Measurements from ENCODE around the gene GPR33. TPM values are rescaled to one million over a fixed set of nuclear protein-coding genes. Genes with fewer than 3 reads are reported as not detected.

Gene GPR33, protein sequence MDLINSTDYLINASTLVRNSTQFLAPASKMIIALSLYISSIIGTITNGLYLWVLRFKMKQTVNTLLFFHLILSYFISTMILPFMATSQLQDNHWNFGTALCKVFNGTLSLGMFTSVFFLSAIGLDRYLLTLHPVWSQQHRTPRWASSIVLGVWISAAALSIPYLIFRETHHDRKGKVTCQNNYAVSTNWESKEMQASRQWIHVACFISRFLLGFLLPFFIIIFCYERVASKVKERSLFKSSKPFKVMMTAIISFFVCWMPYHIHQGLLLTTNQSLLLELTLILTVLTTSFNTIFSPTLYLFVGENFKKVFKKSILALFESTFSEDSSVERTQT
- not detected in 2 replicates for total RNA-seq (2014; rRNA removed; shearing (Covaris generic); ENCODE audit: low replicate concordance)

DNA sequence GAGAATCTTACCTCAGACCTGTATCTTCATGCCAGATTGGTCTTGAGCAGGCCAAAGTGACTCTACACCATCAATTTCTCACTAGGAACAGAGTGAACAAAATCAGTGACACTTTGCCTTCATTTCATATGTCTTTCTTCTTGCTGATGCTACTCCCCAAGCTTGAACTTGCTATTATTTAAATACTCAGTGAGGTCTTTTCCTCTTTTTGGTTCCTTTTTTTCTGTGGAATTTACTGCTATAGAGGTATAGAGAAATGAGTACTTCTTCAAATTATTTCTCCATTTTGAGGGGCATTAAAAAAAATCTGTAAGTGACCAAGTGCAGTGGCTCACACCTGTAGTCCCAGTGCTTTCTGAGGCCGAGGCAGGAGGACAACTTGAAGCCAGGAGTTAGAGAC lies at the start of gene GPR33:
Gene GPR33, minus strand, starts transcription at position 154 of the 400 bp plus-strand sequence. CDS start 4,074 bp downstream, outside the sequence.
- in situ Hi-C loops (cut with HindIII; ENCODE audit: low pct_unique_long_range_greater_than_20kb, low sequenced_read_pairs), result no loop called here
- no peak for DNase-seq (ENCODE audit: low read depth)

DNA sequence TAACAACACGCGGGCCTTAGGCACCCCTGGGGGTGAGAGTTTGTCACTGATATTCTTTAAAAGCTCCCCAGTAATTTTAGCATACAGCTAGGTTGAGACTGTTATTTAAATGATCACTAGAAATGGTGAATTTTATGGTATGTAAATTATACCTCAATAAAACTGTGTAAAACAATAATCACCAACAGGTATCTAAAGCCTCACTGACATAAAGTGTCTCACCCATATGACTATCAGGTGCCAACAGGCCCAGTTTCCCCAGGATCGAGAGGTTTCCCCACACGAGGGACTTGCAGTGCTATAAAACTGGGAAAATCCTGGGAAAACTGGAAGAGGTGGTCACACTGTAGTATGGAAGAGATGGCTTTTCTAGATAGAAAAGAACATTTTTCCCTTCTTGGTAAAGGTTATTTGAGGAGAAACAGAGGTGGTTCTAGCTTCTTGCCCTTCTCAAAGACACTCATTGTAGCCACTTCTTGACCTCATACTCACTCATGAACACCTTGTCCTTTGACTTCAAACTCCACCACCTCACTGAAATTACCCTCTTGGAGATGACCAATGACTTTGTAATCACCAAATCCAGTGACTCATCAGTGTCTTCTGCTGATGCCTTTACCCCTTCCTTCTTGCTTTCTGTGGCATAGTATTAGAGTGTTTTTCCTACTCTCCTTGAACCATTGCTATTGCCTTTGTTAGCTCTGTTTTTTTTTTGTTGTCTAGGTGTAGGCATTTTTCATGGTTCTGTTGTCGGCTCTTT lies 48.5 kb upstream of the GPR33 start:
- DNase-seq (ENCODE audit: low read depth), result no peak
- in situ Hi-C loops (cut with HindIII; ENCODE audit: low pct_unique_long_range_greater_than_20kb, low sequenced_read_pairs), result no loop called here

DNA sequence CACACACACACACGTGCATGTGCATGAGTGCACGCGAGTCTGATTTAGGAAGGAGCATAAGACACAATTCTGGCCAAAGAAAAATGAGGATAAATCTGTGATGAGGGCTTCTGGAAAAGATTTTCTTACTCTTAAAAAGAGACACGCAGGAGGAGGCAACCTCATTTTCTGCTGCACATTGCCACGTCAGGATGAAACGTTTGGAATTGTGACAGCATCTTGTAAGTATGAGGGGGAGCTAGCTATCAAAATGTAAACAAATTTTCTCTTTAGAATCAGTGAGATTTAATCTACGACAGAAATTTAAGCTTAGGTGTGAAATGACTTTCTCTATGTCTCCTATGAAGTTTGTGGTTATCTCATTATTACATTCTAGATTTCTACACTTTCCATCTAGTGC lies 42.3 kb upstream of the GPR33 start:
- in situ Hi-C loops (cut with HindIII; ENCODE audit: low pct_unique_long_range_greater_than_20kb, low sequenced_read_pairs), result no loop called here
- no peak for DNase-seq (ENCODE audit: low read depth)

DNA sequence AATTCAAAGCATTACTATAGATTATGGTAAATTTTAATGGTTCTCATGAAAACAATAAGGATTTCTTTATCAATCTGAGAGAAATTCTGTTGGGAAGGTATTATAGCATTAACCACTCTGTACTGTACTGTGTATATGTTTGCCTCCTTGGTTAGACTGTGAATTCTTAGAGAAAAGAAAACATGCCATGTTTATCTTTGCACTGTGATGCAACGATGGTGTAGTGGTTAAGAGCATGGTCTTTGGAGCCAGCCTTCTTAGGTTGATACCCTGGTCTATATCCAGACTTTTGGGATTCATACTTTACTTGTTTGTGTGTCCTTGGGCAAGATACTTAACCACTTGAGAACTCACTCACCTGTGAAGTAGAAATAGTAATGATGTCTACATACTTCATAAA lies 41.2 kb upstream of the GPR33 start:
- no peak for DNase-seq (ENCODE audit: low read depth)
- in situ Hi-C loops (cut with HindIII; ENCODE audit: low pct_unique_long_range_greater_than_20kb, low sequenced_read_pairs), result no loop called here

DNA sequence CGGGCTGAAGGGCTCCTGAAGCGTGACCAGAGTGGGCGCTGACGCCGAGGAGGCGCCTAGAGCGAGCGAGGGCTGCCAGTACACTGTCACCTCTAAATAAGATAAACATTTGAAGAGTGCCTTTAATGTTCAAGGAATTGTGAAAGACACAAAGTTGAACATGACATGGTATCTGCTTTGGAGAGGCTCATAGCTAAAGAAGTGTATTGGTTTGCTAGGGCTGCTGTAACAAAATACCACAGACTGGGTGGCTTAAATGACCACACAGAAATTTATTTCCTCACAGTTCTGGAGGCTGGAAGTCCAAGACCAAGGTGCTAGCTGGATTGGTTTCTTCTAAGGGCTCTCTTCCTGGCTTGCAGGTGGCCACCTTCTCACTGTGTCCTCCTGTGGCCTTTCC lies 39.7 kb upstream of the GPR33 start:
- DNase-seq (ENCODE audit: low read depth), result no peak
- in situ Hi-C loops (cut with HindIII; ENCODE audit: low pct_unique_long_range_greater_than_20kb, low sequenced_read_pairs), result no loop called here

DNA sequence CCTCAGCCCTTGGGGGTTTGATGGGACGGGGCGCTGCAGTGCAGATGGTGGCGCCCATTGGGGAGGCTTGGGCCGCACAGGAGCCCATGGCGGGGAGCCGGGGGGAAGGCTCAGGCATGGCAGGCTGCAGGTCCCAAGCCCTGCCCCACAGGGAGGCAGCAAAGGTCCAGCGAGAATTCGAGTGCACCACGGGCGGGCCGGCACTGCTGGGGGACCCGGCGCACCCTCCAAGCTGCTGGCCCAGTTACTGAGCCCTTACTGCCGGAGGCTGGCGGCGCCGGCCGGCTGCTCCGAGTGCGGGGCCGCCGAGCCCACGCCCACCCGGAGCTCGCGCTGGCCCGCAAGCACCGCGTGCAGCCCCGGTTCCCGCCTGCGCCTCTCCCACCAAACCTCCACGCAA lies 39.2 kb upstream of the GPR33 start:
- DNase-seq (ENCODE audit: low read depth), result no peak
- in situ Hi-C loops (cut with HindIII; ENCODE audit: low pct_unique_long_range_greater_than_20kb, low sequenced_read_pairs), result no loop called here

DNA sequence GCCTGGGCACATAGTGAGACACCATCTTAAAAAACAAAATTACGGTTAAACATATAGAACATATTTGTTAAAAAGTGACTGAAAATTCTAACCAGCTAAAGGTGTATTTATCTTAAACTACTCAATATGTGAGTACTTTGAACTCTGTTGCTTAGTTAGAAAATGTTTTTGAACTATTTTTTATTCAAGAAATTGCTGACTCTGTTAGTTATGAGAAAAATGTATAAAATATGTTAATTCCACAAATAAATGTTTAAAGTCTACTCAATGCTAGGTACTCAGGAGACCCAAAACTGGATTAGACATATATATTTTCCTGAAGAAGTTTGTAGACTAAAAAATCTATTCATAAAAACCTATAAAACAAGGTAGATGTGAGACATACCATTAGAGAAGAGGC lies 23.0 kb upstream of the GPR33 start:
- no peak for DNase-seq (ENCODE audit: low read depth)
- in situ Hi-C loops (cut with HindIII; ENCODE audit: low pct_unique_long_range_greater_than_20kb, low sequenced_read_pairs), result no loop called here

DNA sequence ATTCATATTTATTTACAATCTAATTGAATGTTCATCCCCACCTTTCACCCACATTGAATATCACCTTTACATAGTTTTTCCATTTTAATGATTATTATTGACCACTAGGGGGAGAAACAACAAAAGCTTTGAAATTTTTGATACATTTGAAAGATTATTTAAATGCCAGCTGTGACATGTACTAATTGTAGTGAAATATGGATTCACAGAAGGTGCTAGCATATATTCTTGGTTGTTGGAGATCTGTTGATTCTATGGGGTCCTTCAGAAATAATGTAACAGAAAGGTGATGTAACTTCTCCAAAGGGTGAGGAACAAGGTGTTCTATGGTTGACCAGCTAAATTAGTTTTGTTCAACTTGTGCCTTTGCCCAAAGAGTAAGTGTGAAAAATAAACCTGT lies 22.4 kb upstream of the GPR33 start:
- DNase-seq (ENCODE audit: low read depth), result peak; percentile 3
- in situ Hi-C loops (cut with HindIII; ENCODE audit: low pct_unique_long_range_greater_than_20kb, low sequenced_read_pairs), result no loop called here

DNA sequence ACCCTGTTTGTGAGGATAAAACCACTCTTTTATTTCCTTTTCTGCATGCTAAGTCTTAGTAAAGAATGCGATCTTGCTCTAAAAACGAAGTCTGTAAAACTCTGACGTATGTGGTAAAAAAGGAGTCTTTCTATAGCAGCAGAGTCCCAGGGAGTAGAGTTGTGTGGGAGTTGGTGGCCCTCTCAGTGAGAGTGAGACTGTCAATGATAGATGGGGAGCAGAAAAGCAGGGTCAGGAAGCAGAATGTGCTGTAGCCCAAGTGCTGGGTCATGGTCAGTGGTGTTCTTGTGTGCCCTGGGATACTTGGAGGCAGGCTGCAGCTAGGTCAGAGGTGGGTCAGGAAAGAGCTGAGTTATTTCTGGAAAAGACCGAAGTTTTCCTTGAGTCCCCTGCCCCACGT lies 20.3 kb upstream of the GPR33 start:
- DNase-seq (ENCODE audit: low read depth), result no peak
- in situ Hi-C loops (cut with HindIII; ENCODE audit: low pct_unique_long_range_greater_than_20kb, low sequenced_read_pairs), result no loop called here

DNA sequence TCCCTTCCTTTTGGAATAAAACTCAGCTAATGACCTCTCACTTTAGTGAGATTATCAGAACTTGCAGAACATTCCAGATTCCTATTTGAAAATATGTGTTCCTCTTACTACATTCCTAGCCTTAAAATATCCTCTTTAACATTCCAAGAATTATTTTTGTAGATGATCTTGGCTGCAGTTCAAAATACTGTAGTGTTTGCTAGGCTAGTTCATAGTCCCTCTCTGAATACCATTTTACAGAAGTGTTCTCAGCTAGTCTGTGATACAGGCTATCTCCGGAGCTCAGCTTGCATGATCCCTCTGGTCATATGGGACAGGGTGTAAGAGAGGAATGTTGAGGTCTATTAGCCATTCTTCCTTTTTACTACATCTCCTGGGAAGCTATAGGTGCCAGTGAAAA lies 17.6 kb upstream of the GPR33 start:
- in situ Hi-C loops (cut with HindIII; ENCODE audit: low pct_unique_long_range_greater_than_20kb, low sequenced_read_pairs), result no loop called here
- DNase-seq (ENCODE audit: low read depth), result peak; percentile 4

DNA sequence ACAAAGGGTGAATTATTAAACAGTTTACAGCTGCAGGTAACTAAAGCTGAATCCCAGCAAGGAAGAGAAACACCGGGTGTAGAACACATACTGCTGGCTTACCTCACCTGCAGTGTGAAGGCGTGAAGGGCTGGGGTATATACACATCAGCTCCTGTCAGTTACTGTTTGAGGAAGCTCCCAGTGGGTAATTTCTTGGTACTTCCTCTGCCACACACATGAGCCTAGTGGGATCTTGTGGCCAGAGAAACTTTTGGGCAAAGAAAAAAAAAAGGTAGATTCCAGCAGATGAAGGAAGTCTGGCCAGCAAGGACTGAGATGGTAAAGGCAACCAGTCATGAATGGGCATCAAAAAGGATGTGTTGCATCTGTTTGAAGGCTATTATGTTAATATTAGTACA lies 14.0 kb upstream of the GPR33 start:
- no peak for DNase-seq (ENCODE audit: low read depth)
- in situ Hi-C loops (cut with HindIII; ENCODE audit: low pct_unique_long_range_greater_than_20kb, low sequenced_read_pairs), result no loop called here

DNA sequence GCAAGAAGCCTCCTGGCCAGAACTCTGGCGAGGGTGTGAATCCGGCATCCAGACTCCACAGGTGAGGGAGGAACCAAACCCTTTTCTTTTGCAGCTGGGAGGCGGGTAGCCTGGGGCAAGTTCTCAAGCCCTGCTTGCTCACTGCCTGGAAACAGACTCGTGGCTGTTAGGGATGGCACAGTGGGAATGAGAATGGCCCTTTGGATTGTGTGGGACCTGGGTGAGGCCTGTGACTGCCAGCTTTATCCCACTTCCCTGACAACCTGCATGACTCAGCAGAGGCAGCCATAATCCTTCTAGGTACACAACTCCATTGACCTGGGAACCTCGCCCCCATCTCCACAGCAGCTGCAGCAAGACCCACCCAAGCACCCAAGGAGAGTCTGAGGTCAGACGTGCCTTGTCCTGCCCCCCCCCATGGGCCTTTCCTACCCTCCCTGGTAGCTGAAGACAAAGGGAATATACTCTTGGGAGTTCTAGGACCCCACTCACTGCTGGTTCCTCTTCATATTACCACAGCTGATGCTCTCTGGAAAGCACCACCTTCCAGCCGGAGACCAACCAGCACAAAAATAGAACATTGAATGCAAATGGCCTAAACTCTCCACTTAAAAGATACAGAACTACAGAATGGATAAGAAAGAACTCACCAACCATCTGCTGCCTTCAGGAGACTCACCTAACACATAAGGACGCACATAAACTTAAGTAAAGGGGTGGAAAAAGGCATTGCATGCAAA lies 5.1 kb upstream of the GPR33 start:
- in situ Hi-C loops (cut with HindIII; ENCODE audit: low pct_unique_long_range_greater_than_20kb, low sequenced_read_pairs), result no loop called here
- DNase-seq (ENCODE audit: low read depth), result no peak

DNA sequence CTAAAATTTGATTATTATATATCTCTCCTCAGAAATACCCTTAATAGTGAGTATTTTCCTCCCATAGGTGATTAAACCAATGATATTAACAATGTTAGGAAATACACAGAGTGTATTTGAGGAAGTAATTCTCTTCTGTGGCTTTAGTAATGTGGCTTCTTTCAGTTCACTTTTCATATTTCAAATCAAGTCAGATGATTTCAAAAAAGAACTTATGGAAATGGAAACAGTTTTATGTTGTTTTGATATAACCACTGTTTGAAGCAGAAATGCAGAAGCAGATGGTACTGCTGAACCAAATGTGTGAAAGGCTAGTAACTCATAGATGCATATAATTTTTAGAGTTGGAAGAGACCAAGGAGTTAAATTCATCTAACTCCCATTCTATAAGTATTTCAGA lies 1.9 kb upstream of the GPR33 start:
- in situ Hi-C loops (cut with HindIII; ENCODE audit: low pct_unique_long_range_greater_than_20kb, low sequenced_read_pairs), result no loop called here
- DNase-seq (ENCODE audit: low read depth), result no peak

DNA sequence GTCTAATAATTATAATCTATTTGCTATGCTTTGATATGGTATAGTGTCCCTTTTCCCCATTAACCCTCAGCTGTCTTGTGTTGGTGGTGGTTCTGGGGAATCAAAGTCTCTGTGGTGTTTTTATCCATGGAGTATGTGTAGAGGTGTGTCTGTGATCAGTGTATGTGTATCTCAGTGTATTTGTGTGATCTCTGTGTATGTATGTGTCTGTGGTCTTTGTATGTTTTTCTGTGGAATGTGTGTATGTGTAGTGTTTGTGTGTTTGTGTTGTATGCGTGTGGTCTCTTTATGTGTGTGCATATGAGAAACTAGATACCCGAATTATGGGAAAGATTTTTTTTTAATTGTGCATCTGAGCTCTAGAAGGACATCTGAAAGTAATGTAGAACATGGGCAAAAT lies 1.1 kb downstream of the GPR33 start:
- DNase-seq (ENCODE audit: low read depth), result no peak
- in situ Hi-C loops (cut with HindIII; ENCODE audit: low pct_unique_long_range_greater_than_20kb, low sequenced_read_pairs), result no loop called here

DNA sequence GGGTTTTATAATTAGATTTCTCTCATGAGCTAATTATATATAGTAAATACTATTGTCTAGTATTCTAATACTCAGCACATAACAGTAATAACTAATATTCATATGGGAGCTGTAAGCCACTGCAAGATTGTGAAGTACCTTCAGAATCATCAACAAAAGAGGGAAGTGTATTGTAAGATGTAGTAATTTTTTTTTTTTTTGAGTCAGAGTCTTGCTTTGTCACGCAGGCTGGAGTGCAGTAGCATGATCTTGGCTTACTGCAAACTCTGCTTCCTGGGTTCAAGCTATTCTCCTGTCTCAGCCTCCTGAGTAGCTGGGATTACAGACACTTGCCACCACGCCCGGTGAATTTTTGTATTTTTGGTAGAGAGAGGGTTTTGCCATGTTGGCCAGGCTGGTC lies 3.1 kb downstream of the GPR33 start:
- in situ Hi-C loops (cut with HindIII; ENCODE audit: low pct_unique_long_range_greater_than_20kb, low sequenced_read_pairs), result no loop called here
- no peak for DNase-seq (ENCODE audit: low read depth)

DNA sequence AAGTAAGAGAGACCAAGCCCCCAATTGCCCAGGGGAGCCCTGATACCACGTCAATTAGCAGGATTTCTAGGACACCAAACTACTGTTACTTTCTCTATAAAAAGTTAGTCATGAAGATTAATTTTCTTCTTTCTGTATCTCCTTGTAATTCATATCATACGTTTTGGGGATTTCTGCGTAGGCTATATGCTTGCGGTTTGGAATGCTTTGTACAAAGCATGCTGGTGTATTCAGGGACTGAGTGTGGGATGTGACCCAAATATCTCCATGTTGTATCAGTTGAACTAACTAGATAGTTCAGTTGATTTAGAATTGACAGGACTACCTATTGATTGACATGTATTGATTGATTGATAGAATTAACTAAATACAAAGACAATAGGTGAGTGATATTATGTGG lies 7.7 kb downstream of the GPR33 start:
- in situ Hi-C loops (cut with HindIII; ENCODE audit: low pct_unique_long_range_greater_than_20kb, low sequenced_read_pairs), result no loop called here
- no peak for DNase-seq (ENCODE audit: low read depth)

DNA sequence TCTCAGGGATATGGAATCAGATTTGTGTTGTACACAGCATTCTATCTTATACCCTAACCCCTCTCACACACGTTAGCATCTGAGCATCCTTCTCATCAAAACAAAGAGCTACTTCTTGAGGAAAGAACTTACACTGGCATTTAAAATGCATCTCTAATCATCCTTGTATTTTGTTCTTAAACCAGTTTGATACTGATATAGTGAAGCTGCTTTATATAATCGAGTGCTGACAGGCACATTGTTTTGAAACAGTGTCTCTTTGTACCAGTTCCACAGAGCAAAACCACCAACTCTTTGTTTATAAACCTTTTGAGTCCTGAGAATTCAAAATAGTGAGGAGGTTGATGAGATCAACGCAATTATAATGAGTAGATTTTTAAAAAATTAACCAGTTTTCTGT lies 8.8 kb downstream of the GPR33 start:
- DNase-seq (ENCODE audit: low read depth), result no peak
- in situ Hi-C loops (cut with HindIII; ENCODE audit: low pct_unique_long_range_greater_than_20kb, low sequenced_read_pairs), result no loop called here

DNA sequence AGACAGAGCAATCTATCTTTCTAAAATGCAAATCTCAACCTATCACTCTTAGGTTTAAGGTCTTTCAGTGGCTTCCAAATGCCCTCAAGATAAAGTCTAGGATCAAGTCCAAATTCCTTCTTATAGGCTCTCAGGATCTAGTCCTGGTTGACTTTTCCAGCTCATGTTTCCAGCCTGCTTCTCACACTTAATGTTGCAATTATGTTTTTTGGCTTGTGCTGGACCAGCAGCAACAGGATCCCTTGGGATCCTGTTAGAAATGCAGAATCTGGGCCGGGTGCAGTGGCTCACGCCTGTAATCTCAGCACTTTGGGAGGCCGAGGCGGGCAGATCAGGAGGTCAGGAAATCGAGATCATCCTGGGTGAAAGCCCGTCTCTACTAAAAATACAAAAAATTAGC lies 10.6 kb downstream of the GPR33 start:
- in situ Hi-C loops (cut with HindIII; ENCODE audit: low pct_unique_long_range_greater_than_20kb, low sequenced_read_pairs), result no loop called here
- no peak for DNase-seq (ENCODE audit: low read depth)

DNA sequence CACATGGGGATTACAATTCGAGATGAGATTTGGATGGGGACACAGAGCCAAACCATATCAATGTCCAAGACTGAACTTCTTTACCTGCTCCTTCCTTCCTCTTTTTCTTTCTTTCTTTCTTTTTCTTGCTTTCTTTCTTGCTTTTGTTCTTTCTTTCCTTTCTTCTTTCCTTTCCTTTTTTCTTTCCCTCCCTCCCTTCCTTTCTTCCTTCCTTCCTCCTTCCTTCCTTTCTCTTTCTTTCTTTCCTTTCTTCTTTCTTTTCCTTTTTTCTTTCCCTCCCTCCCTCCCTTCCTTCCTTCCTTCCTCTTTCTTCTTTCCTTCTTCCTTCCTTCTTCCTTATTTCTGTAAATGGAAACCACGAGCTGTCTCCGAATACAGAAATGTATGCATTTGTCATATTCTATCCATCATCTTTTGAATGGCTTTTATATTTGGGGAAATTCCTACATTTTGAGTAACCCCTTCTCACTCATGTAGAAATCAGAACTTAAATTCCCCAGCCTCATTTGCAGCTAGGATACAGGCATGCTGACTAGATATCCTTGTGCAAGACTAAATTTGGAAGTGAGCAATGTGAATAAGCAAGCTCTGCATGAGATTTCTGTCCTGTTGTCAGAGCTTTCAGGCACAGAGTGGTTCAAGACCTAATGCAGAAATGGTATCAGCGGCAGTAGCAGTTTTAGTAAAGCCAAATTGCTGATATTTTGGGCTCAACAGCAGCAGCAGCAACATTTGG lies 11.5 kb downstream of the GPR33 start:
- no peak for DNase-seq (ENCODE audit: low read depth)
- in situ Hi-C loops (cut with HindIII; ENCODE audit: low pct_unique_long_range_greater_than_20kb, low sequenced_read_pairs), result no loop called here

Data from Caki2 (cell line).